Prostate gland (tissue), 2 donors: ENCODE measurements around the gene NAPEPLD.
"Not testable (repeated sequence)": the region's sequence is repeated elsewhere in the genome, so short reads cannot be mapped to it uniquely, and the experiment has no call there.

Experiments
- POLR2AphosphoS5 ChIP-seq: sonication (generic); formaldehyde crosslinking; IDR thresholded peaks from one replicate; pipeline ENCODE4 v1.6.1; 2017; ENCODE audit warnings: antibody characterized with exemption
- TF ChIP-seq, protein P1 (sequence below), 4 experiments: fragments of 200-600 bp in 2 of 4; fragments of 450-650 bp in 2 of 4; sonication (generic) in 2 of 4; IDR thresholded peaks; 1 replicate in 3 of 4; 2 replicates in 1 of 4; pipeline ENCODE4 v1.5.1; 2016 to 2019; ENCODE audit warnings: antibody characterized with exemption in 4 of 4, mild to moderate bottlenecking in 2 of 4, moderate library complexity in 2 of 4

DNA sequence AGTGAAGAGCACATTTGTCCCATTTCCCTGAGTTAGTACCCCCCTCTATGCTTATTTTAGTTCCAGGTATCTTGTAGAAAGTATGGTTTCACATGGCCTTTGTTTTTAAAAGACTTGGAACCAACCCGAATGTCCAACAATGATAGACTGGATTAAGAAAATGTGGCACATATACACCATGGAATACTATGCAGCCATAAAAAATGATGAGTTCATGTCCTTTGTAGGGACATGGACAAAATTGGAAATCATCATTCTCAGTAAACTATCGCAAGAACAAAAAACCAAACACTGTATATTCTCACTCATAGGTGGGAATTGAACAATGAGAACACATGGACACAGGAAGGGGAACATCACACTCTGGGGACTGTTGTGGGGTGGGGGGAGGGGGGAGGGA is 53.3 kb downstream of the NAPEPLD start:
- TF ChIP-seq, protein P1, sequence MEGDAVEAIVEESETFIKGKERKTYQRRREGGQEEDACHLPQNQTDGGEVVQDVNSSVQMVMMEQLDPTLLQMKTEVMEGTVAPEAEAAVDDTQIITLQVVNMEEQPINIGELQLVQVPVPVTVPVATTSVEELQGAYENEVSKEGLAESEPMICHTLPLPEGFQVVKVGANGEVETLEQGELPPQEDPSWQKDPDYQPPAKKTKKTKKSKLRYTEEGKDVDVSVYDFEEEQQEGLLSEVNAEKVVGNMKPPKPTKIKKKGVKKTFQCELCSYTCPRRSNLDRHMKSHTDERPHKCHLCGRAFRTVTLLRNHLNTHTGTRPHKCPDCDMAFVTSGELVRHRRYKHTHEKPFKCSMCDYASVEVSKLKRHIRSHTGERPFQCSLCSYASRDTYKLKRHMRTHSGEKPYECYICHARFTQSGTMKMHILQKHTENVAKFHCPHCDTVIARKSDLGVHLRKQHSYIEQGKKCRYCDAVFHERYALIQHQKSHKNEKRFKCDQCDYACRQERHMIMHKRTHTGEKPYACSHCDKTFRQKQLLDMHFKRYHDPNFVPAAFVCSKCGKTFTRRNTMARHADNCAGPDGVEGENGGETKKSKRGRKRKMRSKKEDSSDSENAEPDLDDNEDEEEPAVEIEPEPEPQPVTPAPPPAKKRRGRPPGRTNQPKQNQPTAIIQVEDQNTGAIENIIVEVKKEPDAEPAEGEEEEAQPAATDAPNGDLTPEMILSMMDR (IDR thresholded peaks at IDR 0.05): not testable (repeated sequence)
- TF ChIP-seq POLR2AphosphoS5: not testable (repeated sequence)
